Upper lobe of left lung (tissue), 6 donors: Measurements from ENCODE around the gene EID3. TPM values are rescaled to one million over a fixed set of nuclear protein-coding genes. Genes with fewer than 3 reads are reported as not detected.
"Not testable (repeated sequence)": the region's sequence is repeated elsewhere in the genome, so short reads cannot be mapped to it uniquely, and the experiment has no call there.

ENCODE experiments used
- ATAC-seq, 2 donors: fragments of 200-7000 bp; cut with Tn5 transposase; one replicate each; pipeline ENCODE4 v1.9.1; 2022; ENCODE audit warnings: mild to moderate bottlenecking in 2 of 2, moderate library complexity in 2 of 2; ENCODE audit not compliant: low FRiP score in 2 of 2
- DNase-seq, 2 donors: peaks; one replicate each; pipeline ENCODE4 v3.0.0-alpha.2; 2019 to 2020
- H3K27ac ChIP-seq, 4 donors: fragments of 200-600 bp; sonication (generic); one replicate each; pipeline ENCODE4 v1.5.1; 2016 to 2019
- H3K27me3 ChIP-seq, 4 donors: fragments of 200-600 bp; sonication (generic); one replicate each; pipeline ENCODE4 v1.5.1; 2017 to 2019
- H3K36me3 ChIP-seq, 4 donors: fragments of 200-600 bp; sonication (generic); one replicate each; pipeline ENCODE4 v1.5.1; 2016 to 2019
- H3K4me1 ChIP-seq, 4 donors: fragments of 200-600 bp; sonication (generic); one replicate each; pipeline ENCODE4 v1.5.1; 2018 to 2019
- H3K4me3 ChIP-seq, 4 donors: fragments of 200-600 bp; sonication (generic); one replicate each; pipeline ENCODE4 v1.5.1; 2017 to 2019; ENCODE audit warnings: mild to moderate bottlenecking in 2 of 4, moderate library complexity in 1 of 4
- H3K9me3 ChIP-seq, 4 donors: fragments of 200-600 bp; sonication (generic); one replicate each; pipeline ENCODE4 v1.5.1; 2018 to 2019
- CTCF ChIP-seq, 6 experiments: fragments of 450-650 bp in 4 of 6; fragments of 200-600 bp in 2 of 6; sonication (generic) in 2 of 6; IDR thresholded peaks; one replicate each; pipeline ENCODE4 v1.5.1; 2016 to 2019; ENCODE audit warnings: antibody characterized with exemption in 6 of 6
- EP300 ChIP-seq, 4 donors: sonication (generic); formaldehyde crosslinking; IDR thresholded peaks; one replicate each; pipeline ENCODE4 v1.5.1; 2017; ENCODE audit warnings: antibody characterized with exemption in 4 of 4, control low read depth in 2 of 4
- POLR2A ChIP-seq, 4 donors: fragments of 450-650 bp; IDR thresholded peaks; one replicate each; pipeline ENCODE4 v1.5.1; 2016 to 2017; ENCODE audit warnings: antibody characterized with exemption in 4 of 4, mild to moderate bottlenecking in 2 of 4
- POLR2AphosphoS5 ChIP-seq, 2 donors: sonication (generic); formaldehyde crosslinking; IDR thresholded peaks; one replicate each; pipeline ENCODE4 v1.5.1; 2017; ENCODE audit warnings: antibody characterized with exemption in 2 of 2
- WGBS, 2 donors: methylation state at CpG; one replicate each; pipeline ENCODE4 v1.1.5; 2017 to 2018; 5-methylcytosine and 5-hydroxymethylcytosine counted together
- total RNA-seq, 6 donors: library from RNA; depleted of rRNA in 4 of 6; stranded (reverse); fragments of >200 nt in 4 of 6; gene quantifications; one replicate each; pipeline versions ENCODE4 v1.1.0 to v1.2.1, GENCODE V29; 2016 to 2021
- donor health status: DM: no; HTN: no; CAD: no; lungs with moderate emphysema.
- donor health status: DM: no; HTN: yes; CAD: no; lungs with severe emphysema.

Gene EID3
- total RNA-seq, 6 donors from 2014 or later: 2.5 to 62.9 (median 13.9) TPM

- WGBS, 2 donors: 61 to 82% methylated on average over 5 of the region's 5 CpGs
- no peak for DNase-seq
- Histone ChIP-seq H3K4me1 (peaks cover 38 to 70% (median 46%) of the 10 kb centered on the region in 4 donors), H3K9me3 (no peaks in the 10 kb centered on the region), H3K36me3 (peaks cover 11 to 74% (median 40%) of the 10 kb centered on the region in 4 donors), H3K4me3 (no peak overlapping the region), H3K27me3 (no peaks in the 10 kb centered on the region), H3K27ac (no peak overlapping the region)
- no peak for ATAC-seq
- TF ChIP-seq POLR2A (IDR thresholded peaks at IDR 0.05) (no peak), CTCF (IDR thresholded peaks at IDR 0.05) (no peak), POLR2AphosphoS5 (IDR thresholded peaks at IDR 0.05) (no peak), EP300 (IDR thresholded peaks at IDR 0.05) (no peak)
Observed at GRCh38 chr12:104291867-104292524, 11.5 kb upstream of the EID3 start.

GRCh38 chr12:104292872-104293794 is 10.4 kb upstream of the EID3 start:
- ATAC-seq: no peak
- H3K27me3 ChIP-seq: no peaks in the 10 kb centered on the region
- H3K27ac ChIP-seq: no peak overlapping the region
- H3K4me3 ChIP-seq: no peak overlapping the region
- no peaks in the 10 kb centered on the region for H3K9me3 ChIP-seq
- H3K4me1 ChIP-seq: peaks cover 47 to 81% (median 55%) of the 10 kb centered on the region in 4 donors
- no peak for DNase-seq
- WGBS, 2 donors: 96 to 98% methylated on average over 12 of the region's 12 CpGs
- peaks cover 11 to 84% (median 40%) of the 10 kb centered on the region in 4 donors for H3K36me3 ChIP-seq
- no peak for TF ChIP-seq EP300 (IDR thresholded peaks at IDR 0.05)
- no peak for TF ChIP-seq CTCF (IDR thresholded peaks at IDR 0.05)
- TF ChIP-seq POLR2A (IDR thresholded peaks at IDR 0.05): no peak
- no peak for TF ChIP-seq POLR2AphosphoS5 (IDR thresholded peaks at IDR 0.05)

- not testable (repeated sequence) for H3K4me3 ChIP-seq
- peak in 1 of 2 donors; percentile 44 for DNase-seq
Observed at GRCh38 chr12:104294158-104294859, 9.2 kb upstream of the EID3 start.

More at GRCh38 chr12:104294158-104294859, 9.2 kb upstream of the EID3 start:
- not testable (repeated sequence) for H3K27me3 ChIP-seq, ATAC-seq, H3K9me3 ChIP-seq, H3K27ac ChIP-seq
- Histone ChIP-seq H3K36me3 (peaks cover 11 to 90% (median 40%) of the 10 kb centered on the region in 4 donors), H3K4me1 (peaks cover 50 to 91% (median 61%) of the 10 kb centered on the region in 4 donors)
- 72 to 78% methylated on average over 10 to 14 of the region's 17 CpGs for WGBS, 2 donors
- peak in 1 of 6 experiments; percentile 7 for TF ChIP-seq CTCF (IDR thresholded peaks at IDR 0.05)
